Liver (tissue), 9 donors: ENCODE results near the gene CYFIP2. TPM values are rescaled to one million over a fixed set of nuclear protein-coding genes. Genes with fewer than 3 reads are reported as not detected.
"Not testable (repeated sequence)": the region's sequence is repeated elsewhere in the genome, so short reads cannot be mapped to it uniquely, and the experiment has no call there.

ENCODE experiments used
- DNase-seq: peaks from one replicate; pipeline ENCODE4 v3.0.0-alpha.2; 2017; ENCODE audit warnings: low spot score
- H3K27ac ChIP-seq, 2 donors: one replicate each; pipeline ENCODE4 v1.7.0; 2013; ENCODE audit warnings: inconsistent platforms in 2 of 2, low read length in 2 of 2, control low read depth in 1 of 2, low read depth in 1 of 2, mild to moderate bottlenecking in 1 of 2
- H3K27me3 ChIP-seq, 4 donors: one replicate each; pipeline versions ENCODE4 v1.6.1 to v1.7.0; 2013; ENCODE audit warnings: low read length in 3 of 4, inconsistent platforms in 1 of 4, mild to moderate bottlenecking in 1 of 4, moderate library complexity in 1 of 4; ENCODE audit not compliant: control insufficient read depth in 4 of 4, insufficient read depth in 4 of 4
- H3K36me3 ChIP-seq, 4 donors: one replicate each; pipeline versions ENCODE4 v1.6.1 to v1.7.0; 2013; ENCODE audit warnings: low read length in 3 of 4, mild to moderate bottlenecking in 3 of 4, low read depth in 1 of 4, moderate library complexity in 1 of 4; ENCODE audit not compliant: control insufficient read depth in 4 of 4, insufficient read depth in 3 of 4
- H3K4me1 ChIP-seq, 4 donors: one replicate each; pipeline versions ENCODE4 v1.6.1 to v1.7.0; 2013; ENCODE audit warnings: low read length in 3 of 4, mild to moderate bottlenecking in 3 of 4, moderate library complexity in 1 of 4; ENCODE audit not compliant: control insufficient read depth in 4 of 4, insufficient read depth in 4 of 4
- H3K4me3 ChIP-seq, 3 donors: one replicate each; pipeline versions ENCODE4 v1.6.1 to v1.7.0; 2013; ENCODE audit warnings: low read length in 3 of 3, control low read depth in 1 of 3, low read depth in 1 of 3, mild to moderate bottlenecking in 1 of 3
- H3K9ac ChIP-seq, 2 donors: one replicate each; pipeline ENCODE4 v1.7.0; 2013; ENCODE audit warnings: low read length in 2 of 2, mild to moderate bottlenecking in 2 of 2, moderate library complexity in 2 of 2, control low read depth in 1 of 2, low read depth in 1 of 2
- H3K9me3 ChIP-seq, 4 donors: one replicate each; pipeline versions ENCODE4 v1.6.1 to v1.7.0; 2013; ENCODE audit warnings: low read length in 3 of 4; ENCODE audit not compliant: control insufficient read depth in 4 of 4
- ATF3 ChIP-seq: IDR thresholded peaks from 2 replicates; pipeline ENCODE4 v1.6.1; 2016; ENCODE audit warnings: antibody characterized with exemption
- CTCF ChIP-seq: fragments of 150-350 bp; IDR thresholded peaks from 2 replicates; pipeline ENCODE4 v1.5.1; 2017; ENCODE audit warnings: improper control_type of control experiment, low read depth, low read length; ENCODE audit not compliant: missing input control
- EGR1 ChIP-seq, 2 donors: IDR thresholded peaks; 2 replicates each; pipeline ENCODE4 v1.6.1; 2016 to 2018; ENCODE audit warnings: antibody characterized with exemption in 2 of 2, low read depth in 2 of 2
- FOXA1 ChIP-seq: IDR thresholded peaks from 2 replicates; pipeline ENCODE4 v1.6.1; 2016; ENCODE audit warnings: antibody characterized with exemption
- FOXA2 ChIP-seq: IDR thresholded peaks from 2 replicates; pipeline ENCODE4 v1.6.1; 2016; ENCODE audit warnings: antibody characterized with exemption
- GABPA ChIP-seq, 2 donors: IDR thresholded peaks in 1 of 2; conservative IDR thresholded peaks in 1 of 2; 2 replicates each; pipeline ENCODE4 v1.6.1; 2016; ENCODE audit warnings: antibody characterized with exemption in 2 of 2, mild to moderate bottlenecking in 1 of 2, moderate library complexity in 1 of 2
- HNF4A ChIP-seq, 2 donors: conservative IDR thresholded peaks; 2 replicates each; pipeline ENCODE4 v1.6.1; 2016; ENCODE audit warnings: antibody characterized with exemption in 2 of 2, mild to moderate bottlenecking in 2 of 2
- JUND ChIP-seq, 2 donors: IDR thresholded peaks; 2 replicates each; pipeline ENCODE4 v1.6.1; 2016; ENCODE audit warnings: antibody characterized with exemption in 2 of 2
- MAX ChIP-seq: IDR thresholded peaks from 2 replicates; pipeline ENCODE4 v1.6.1; 2016; ENCODE audit warnings: antibody characterized with exemption
- NR2F2 ChIP-seq: IDR thresholded peaks from 2 replicates; pipeline ENCODE4 v1.6.1; 2016; ENCODE audit warnings: antibody characterized with exemption
- RAD21 ChIP-seq, 2 donors: IDR thresholded peaks; 2 replicates each; pipeline ENCODE4 v1.6.1; 2016; ENCODE audit warnings: antibody characterized with exemption in 2 of 2, mild to moderate bottlenecking in 2 of 2
- REST ChIP-seq: IDR thresholded peaks from 2 replicates; pipeline ENCODE4 v1.6.1; 2016; ENCODE audit warnings: antibody characterized with exemption, mild to moderate bottlenecking
- RXRA ChIP-seq, 2 donors: IDR thresholded peaks; 2 replicates each; pipeline ENCODE4 v1.6.1; 2017 to 2018; ENCODE audit warnings: antibody characterized with exemption in 2 of 2, mild to moderate bottlenecking in 1 of 2
- SP1 ChIP-seq: IDR thresholded peaks from 2 replicates; pipeline ENCODE4 v1.6.1; 2018; ENCODE audit warnings: antibody characterized with exemption, mild to moderate bottlenecking
- TAF1 ChIP-seq: conservative IDR thresholded peaks from 2 replicates; pipeline ENCODE4 v1.6.1; 2016; ENCODE audit warnings: antibody characterized with exemption, mild to moderate bottlenecking
- YY1 ChIP-seq: IDR thresholded peaks from 2 replicates; pipeline ENCODE4 v1.6.1; 2016; ENCODE audit warnings: antibody characterized with exemption, mild to moderate bottlenecking
- ZBTB33 ChIP-seq: IDR thresholded peaks from 2 replicates; pipeline ENCODE4 v1.6.1; 2016; ENCODE audit warnings: antibody characterized with exemption
- WGBS: extraction: QIAGEN DNeasy Blood & Tissue Kit; methylation state at CpG from one replicate; pipeline ENCODE4 v1.1.7; 2013; 5-methylcytosine and 5-hydroxymethylcytosine counted together
- polyA plus RNA-seq, 2 donors: library from polyadenylated mRNA; stranded (reverse) in 1 of 2; unstranded in 1 of 2; fragments of 200-250 nt in 1 of 2; fragments of >200 nt in 1 of 2; fragmentation: Nextera tagmentation in 1 of 2; extraction: Ambion mirVana in 1 of 2; gene quantifications; one replicate each; pipeline versions ENCODE4 v1.2.1 to v1.2.3, GENCODE V29; 2013 to 2015
- total RNA-seq, 2 donors: library from RNA; depleted of rRNA; stranded (reverse); fragments of >200 nt; gene quantifications; one replicate each; pipeline ENCODE4 v1.2.3, GENCODE V29; 2014
- donor health status: healthy.
- donor health status: healthy.
- donor health status: healthy.
- donor health status: healthy.
- donor health status: healthy.

The CYFIP2 gene
- total and polyA plus RNA-seq, 4 donors, result 12.6 to 38.9 (median 28.2) TPM

- H3K27me3 ChIP-seq, H3K27ac ChIP-seq, H3K4me1 ChIP-seq, H3K36me3 ChIP-seq, H3K4me3 ChIP-seq, DNase-seq, H3K9ac ChIP-seq, H3K9me3 ChIP-seq: not testable (repeated sequence)
- WGBS, result 92% methylated on average over 5 of the region's 5 CpGs
These were observed 164.0 kb downstream of the CYFIP2 start for GRCh38 chr5:157429920-157430319.

- Histone ChIP-seq H3K9me3 (no peaks in the 10 kb centered on the region), H3K9ac (no peak overlapping the region), H3K4me1 (no peaks in the 10 kb centered on the region), H3K4me3 (no peak overlapping the region), H3K36me3 (no peaks in the 10 kb centered on the region), H3K27me3 (peaks cover 0 to 2% (median 0%) of the 10 kb centered on the region in 4 donors), H3K27ac (no peak overlapping the region)
- 33% methylated on average over 4 of the region's 4 CpGs for WGBS
- no peak for DNase-seq
- TF ChIP-seq TAF1 (no peak), SP1 (no peak), ATF3 (no peak), REST (no peak), JUND (IDR thresholded peaks at IDR 0.05) (no peak), RXRA (IDR thresholded peaks at IDR 0.05) (no peak), YY1 (no peak), HNF4A (conservative IDR thresholded peaks at IDR 0.05) (no peak), GABPA (IDR thresholded peaks at IDR 0.05 in 1 of 2, conservative IDR thresholded peaks at IDR 0.05 in 1 of 2) (no peak), FOXA1 (no peak), ZBTB33 (no peak), FOXA2 (no peak), RAD21 (IDR thresholded peaks at IDR 0.05) (peak; percentile 92), NR2F2 (no peak), CTCF (peak; percentile 46), MAX (no peak), EGR1 (IDR thresholded peaks at IDR 0.05; ENCODE audit: low read depth in 2 of 2) (no peak)
These were observed 165.7 kb downstream of the CYFIP2 start for GRCh38 chr5:157431544-157432200.
